IMR-90 (cell line): Measurements from ENCODE around the gene RNF213. TPM values are rescaled to one million over a fixed set of nuclear protein-coding genes. Genes with fewer than 3 reads are reported as not detected.
"Not testable (repeated sequence)": the region's sequence is repeated elsewhere in the genome, so short reads cannot be mapped to it uniquely, and the experiment has no call there.

Experiments used
- ATAC-seq: fragments of 200-7000 bp; cut with Tn5 transposase; 2 replicates; pipeline ENCODE4 v1.9.1; 2020; ENCODE audit warnings: low read depth, mild to moderate bottlenecking, moderate library complexity
- BruUV-seq: library from RNA; stranded (reverse); fragments of 400-500 nt; replicated peaks from 2 replicates; lab custom pipeline; 2021; lab: Mats Ljungman, UMichigan
- CTCF ChIA-PET: fragments of 300-600 bp; formaldehyde crosslinking; extraction: SDS; loops from one replicate; lab custom pipeline; 2021; ENCODE audit warnings: antibody characterized with exemption; lab: Yijun Ruan, JAX
- POLR2A ChIA-PET: fragments of 300-600 bp; sonication (Branson Sonifier 250); formaldehyde crosslinking; loops from one replicate; lab custom pipeline; 2022; ENCODE audit warnings: antibody characterized with exemption; ENCODE audit not compliant: unreplicated experiment; lab: Charles Lee
- DNase-seq: peaks from one replicate; pipeline ENCODE4 v3.0.0; 2013
- H2AFZ ChIP-seq: replicated peaks from 2 replicates; pipeline ENCODE3; 2013; ENCODE audit warnings: low read length, mild to moderate bottlenecking; ENCODE audit not compliant: poor library complexity
- H2AK5ac ChIP-seq: 2 replicates; pipeline ENCODE4 v1.6.1; 2013; ENCODE audit warnings: low read depth, low read length, inconsistent platforms
- H2AK9ac ChIP-seq: replicated peaks from 2 replicates; pipeline ENCODE3; 2013; ENCODE audit warnings: mild to moderate bottlenecking, low read depth, low read length, moderate library complexity; ENCODE audit not compliant: poor library complexity
- H2BK120ac ChIP-seq: 2 replicates; pipeline ENCODE4 v1.6.1; 2013; ENCODE audit warnings: low read depth, low read length, inconsistent platforms
- H2BK15ac ChIP-seq: 3 replicates; pipeline ENCODE4 v1.6.1; 2013; ENCODE audit warnings: low read depth, low read length, inconsistent platforms
- H2BK20ac ChIP-seq: 2 replicates; pipeline ENCODE4 v1.6.1; 2013; ENCODE audit warnings: low read depth, mild to moderate bottlenecking, inconsistent platforms, low read length, moderate library complexity
- H2BK5ac ChIP-seq: 2 replicates; pipeline ENCODE4 v1.6.1; 2013; ENCODE audit warnings: mild to moderate bottlenecking, low read depth, low read length, inconsistent platforms; ENCODE audit not compliant: poor library complexity, severe bottlenecking
- H3K14ac ChIP-seq: replicated peaks from 2 replicates; pipeline ENCODE4 v1.6.1; 2013; ENCODE audit warnings: low read depth, low read length, inconsistent platforms
- H3K18ac ChIP-seq: 2 replicates; pipeline ENCODE4 v1.6.1; 2013; ENCODE audit warnings: low read depth, low read length, control low read depth
- H3K23ac ChIP-seq: 2 replicates; pipeline ENCODE4 v1.6.1; 2013; ENCODE audit warnings: low read depth, low read length, inconsistent platforms
- H3K27ac ChIP-seq: 2 replicates; pipeline ENCODE4 v1.5.1; 2013; ENCODE audit warnings: mild to moderate bottlenecking, control low read depth, low read length; ENCODE audit not compliant: insufficient read depth
- H3K27me3 ChIP-seq: 2 replicates; pipeline ENCODE4 v1.6.1; 2013; ENCODE audit warnings: low read length; ENCODE audit not compliant: control insufficient read depth, insufficient read depth
- H3K36me3 ChIP-seq: 2 replicates; pipeline ENCODE4 v1.6.1; 2013; ENCODE audit warnings: low read length, mixed read lengths; ENCODE audit not compliant: control insufficient read depth, insufficient read depth
- H3K4ac ChIP-seq: 2 replicates; pipeline ENCODE4 v1.6.1; 2013; ENCODE audit warnings: low read depth, low read length, inconsistent platforms
- H3K4me1 ChIP-seq: 2 replicates; pipeline ENCODE4 v1.6.1; 2013; ENCODE audit warnings: low read length, mixed read lengths; ENCODE audit not compliant: control insufficient read depth, insufficient read depth
- H3K4me2 ChIP-seq: 2 replicates; pipeline ENCODE4 v1.6.1; 2013; ENCODE audit warnings: low read depth, mild to moderate bottlenecking, control low read depth, low read length, moderate library complexity
- H3K4me3 ChIP-seq: 2 replicates; pipeline ENCODE4 v1.5.1; 2013; ENCODE audit warnings: low read depth, mild to moderate bottlenecking, control low read depth, low read length, moderate library complexity; ENCODE audit not compliant: insufficient read depth
- H3K56ac ChIP-seq: 2 replicates; pipeline ENCODE4 v1.6.1; 2013; ENCODE audit warnings: low read length, inconsistent platforms; ENCODE audit not compliant: insufficient read depth; ENCODE audit errors: extremely low read depth
- H3K79me1 ChIP-seq, 2 experiments: 2 replicates each; pipeline ENCODE4 v1.6.1; 2013; ENCODE audit warnings: low read length in 2 of 2, inconsistent platforms in 1 of 2, low read depth in 1 of 2
- H3K9ac ChIP-seq: 2 replicates; pipeline ENCODE4 v1.6.1; 2013; ENCODE audit warnings: low read depth, low read length, control low read depth
- H3K9me1 ChIP-seq: 2 replicates; pipeline ENCODE4 v1.6.1; 2013; ENCODE audit warnings: low read length, inconsistent platforms; ENCODE audit not compliant: insufficient read depth
- H3K9me3 ChIP-seq: 2 replicates; pipeline ENCODE4 v1.6.1; 2013; ENCODE audit warnings: low read length; ENCODE audit not compliant: control insufficient read depth, insufficient read depth
- H4K20me1 ChIP-seq: 2 replicates; pipeline ENCODE4 v1.6.1; 2013; ENCODE audit warnings: low read length, inconsistent platforms; ENCODE audit not compliant: insufficient read depth
- H4K5ac ChIP-seq: 2 replicates; pipeline ENCODE4 v1.6.1; 2013; ENCODE audit warnings: mild to moderate bottlenecking, low read depth, low read length, control low read depth
- H4K8ac ChIP-seq, 2 experiments: 2 replicates each; pipeline ENCODE4 v1.6.1; 2013; ENCODE audit warnings: low read depth in 2 of 2, low read length in 2 of 2, control low read depth in 1 of 2, inconsistent platforms in 1 of 2
- H4K91ac ChIP-seq: 2 replicates; pipeline ENCODE4 v1.6.1; 2013; ENCODE audit warnings: low read depth, low read length, inconsistent platforms; ENCODE audit not compliant: insufficient read depth
- WGBS, 2 experiments: methylation state at CpG; one replicate each; pipeline versions ENCODE4 v1.1.5 to v1.1.7; 2013; ENCODE audit warnings: missing lambda C conversion rate in 2 of 2; ENCODE audit not compliant: insufficient read length in 1 of 2; ENCODE audit errors: extremely low coverage in 2 of 2; 5-methylcytosine and 5-hydroxymethylcytosine counted together
- dilution Hi-C: fragments of 300-500 bp; cut with HindIII; formaldehyde crosslinking; loops from one replicate; pipeline ENCODE4 v1.14.3; 2018; ENCODE audit warnings: low sequenced_read_pairs; ENCODE audit not compliant: unreplicated experiment
- in situ Hi-C: fragments of 300-500 bp; cut with MboI; formaldehyde crosslinking; loops from 3 replicates; pipeline ENCODE4 v1.14.3; 2019; ENCODE audit warnings: low sequenced_read_pairs, inconsistent platforms, mixed read lengths
- intact Hi-C: fragments of 100-400 bp; cut with micrococcal nuclease; formaldehyde crosslinking; loops from 2 replicates; pipeline ENCODE4 v1.10.0; 2022
- polyA plus RNA-seq, 3 experiments: library from polyadenylated mRNA; depleted of rRNA; stranded (reverse); fragments of >200 nt; gene quantifications; 2 replicates each; pipeline ENCODE4 v1.2.3, GENCODE V29; 2012; ENCODE audit warnings: low replicate concordance in 1 of 3
- total RNA-seq: library from RNA; depleted of rRNA; stranded (reverse); fragments of >200 nt; gene quantifications from 2 replicates; pipeline ENCODE4 v1.2.3, GENCODE V29; 2012

RNF213 gene
- total and polyA plus RNA-seq, 2 of the 4 experiments (the other 2 are of a cell fraction), result 23.4 to 36.0 TPM

DNA sequence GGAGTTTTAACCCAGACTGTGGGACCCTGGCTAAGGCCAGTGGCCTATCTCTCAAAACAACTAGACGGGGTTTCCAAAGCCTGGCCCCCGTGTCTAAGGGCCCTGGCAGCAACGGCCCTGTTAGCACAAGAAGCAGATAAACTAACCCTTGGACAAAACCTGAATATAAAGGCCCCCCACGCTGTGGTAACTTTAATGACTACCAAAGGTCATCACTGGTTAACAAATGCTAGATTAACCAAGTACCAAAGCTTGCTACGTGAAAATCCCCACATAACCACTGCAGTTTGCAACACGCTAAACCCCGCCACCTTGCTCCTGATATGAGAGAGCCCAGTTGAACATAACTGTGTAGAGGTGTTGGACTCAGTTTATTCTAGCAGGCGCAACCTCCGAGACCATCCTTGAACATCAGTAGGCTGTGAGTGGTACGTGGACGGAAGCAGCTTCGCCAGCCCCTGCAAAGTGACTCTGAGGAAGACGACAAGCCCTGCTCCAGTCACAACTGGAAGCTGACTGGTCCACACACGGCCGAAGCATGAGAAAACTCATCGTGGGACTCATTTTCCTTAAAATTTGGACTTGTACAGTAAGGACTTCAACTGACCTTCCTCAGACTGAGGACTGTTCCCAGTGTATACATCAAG is 149.9 kb downstream of the RNF213 start:
- H3K4me3 ChIP-seq, H4K20me1 ChIP-seq, in situ Hi-C loops, CTCF ChIA-PET, ATAC-seq, H4K91ac ChIP-seq, intact Hi-C loops, H3K4me2 ChIP-seq, H4K5ac ChIP-seq, H2AK9ac ChIP-seq, H3K56ac ChIP-seq, POLR2A ChIA-PET, H2AK5ac ChIP-seq, H3K27ac ChIP-seq, H2AFZ ChIP-seq, BruUV-seq, H3K4ac ChIP-seq, H3K23ac ChIP-seq, H2BK20ac ChIP-seq, H2BK5ac ChIP-seq, H2BK120ac ChIP-seq, H3K9ac ChIP-seq, H4K8ac ChIP-seq, H3K36me3 ChIP-seq, H3K14ac ChIP-seq, H2BK15ac ChIP-seq, H3K9me3 ChIP-seq, H3K18ac ChIP-seq, H3K4me1 ChIP-seq, DNase-seq, H3K9me1 ChIP-seq, dilution Hi-C loops: not testable (repeated sequence)
- Histone ChIP-seq H3K27me3 (peaks cover 11% of the 10 kb centered on the region), H3K79me1 (peaks cover 0 to 13% of the 10 kb centered on the region in 2 experiments; a peak in 3 of 4 replicates)
- WGBS, 2 experiments, result 80% methylated on average over 1 of the region's 16 CpGs; no CpG with 5 or more reads in 1 of the 2 experiments
